Neutrophil (primary cell): ENCODE results near the gene FAM107A.

Experiments
- H3K27ac ChIP-seq: fragments of 200-600 bp; sonication (generic); 2 replicates; pipeline ENCODE4 v1.5.1; 2016; ENCODE audit warnings: mild to moderate bottlenecking, moderate library complexity
- H3K27me3 ChIP-seq: fragments of 200-600 bp; sonication (generic); 2 replicates; pipeline ENCODE4 v1.6.0; 2016; ENCODE audit warnings: mild to moderate bottlenecking
- H3K36me3 ChIP-seq: fragments of 200-600 bp; sonication (generic); 2 replicates; pipeline ENCODE4 v1.5.1; 2017
- H3K4me1 ChIP-seq, 2 experiments: fragments of 200-600 bp in 1 of 2; sonication (generic) in 1 of 2; 1 replicate in 1 of 2; 2 replicates in 1 of 2; pipeline versions ENCODE4 v1.5.1 to v1.6.1; 2013 to 2016; ENCODE audit warnings: low read depth in 1 of 2, low read length in 1 of 2, mild to moderate bottlenecking in 1 of 2, moderate library complexity in 1 of 2; ENCODE audit not compliant: control insufficient read depth in 1 of 2, insufficient read depth in 1 of 2
- H3K4me3 ChIP-seq, 2 experiments: fragments of 200-600 bp in 1 of 2; sonication (generic) in 1 of 2; 1 replicate in 1 of 2; 2 replicates in 1 of 2; pipeline ENCODE4 v1.5.1; 2013 to 2016; ENCODE audit warnings: low read depth in 1 of 2, low read length in 1 of 2, mild to moderate bottlenecking in 1 of 2, moderate library complexity in 1 of 2
- H3K9me3 ChIP-seq: fragments of 200-600 bp; sonication (generic); 2 replicates; pipeline ENCODE4 v1.5.1; 2016
- TF ChIP-seq, protein P1 (sequence below): fragments of 200-600 bp; sonication (generic); IDR thresholded peaks from 2 replicates; pipeline ENCODE4 v1.5.1; 2016; ENCODE audit warnings: antibody characterized with exemption

Gene FAM107A

DNA sequence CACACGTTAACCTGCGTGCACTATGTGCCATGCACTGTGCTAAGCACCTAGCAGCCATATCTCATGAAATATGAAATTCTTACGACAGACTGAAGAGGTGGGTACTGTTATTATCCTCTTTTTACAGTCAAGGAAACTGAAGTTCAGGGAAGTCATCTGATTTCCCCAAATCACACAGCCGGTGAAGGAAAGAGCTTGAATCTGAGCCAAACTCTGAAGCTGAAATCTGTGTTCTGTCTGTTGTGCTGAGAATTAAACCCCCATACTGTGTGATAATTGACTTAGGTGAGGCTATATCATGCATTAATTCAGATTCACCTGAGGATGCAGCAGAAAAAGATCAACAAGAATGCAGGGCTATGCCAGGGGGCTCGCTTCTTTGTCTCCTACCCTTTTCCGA lies 475 bp downstream of the FAM107A start:
- Histone ChIP-seq H3K36me3 (no peaks in the 10 kb centered on the region), H3K4me1 (no peaks in the 10 kb centered on the region), H3K27me3 (peaks cover 39% of the 10 kb centered on the region), H3K9me3 (no peaks in the 10 kb centered on the region), H3K27ac (no peak overlapping the region), H3K4me3 (no peak overlapping the region)
- TF ChIP-seq, protein P1, sequence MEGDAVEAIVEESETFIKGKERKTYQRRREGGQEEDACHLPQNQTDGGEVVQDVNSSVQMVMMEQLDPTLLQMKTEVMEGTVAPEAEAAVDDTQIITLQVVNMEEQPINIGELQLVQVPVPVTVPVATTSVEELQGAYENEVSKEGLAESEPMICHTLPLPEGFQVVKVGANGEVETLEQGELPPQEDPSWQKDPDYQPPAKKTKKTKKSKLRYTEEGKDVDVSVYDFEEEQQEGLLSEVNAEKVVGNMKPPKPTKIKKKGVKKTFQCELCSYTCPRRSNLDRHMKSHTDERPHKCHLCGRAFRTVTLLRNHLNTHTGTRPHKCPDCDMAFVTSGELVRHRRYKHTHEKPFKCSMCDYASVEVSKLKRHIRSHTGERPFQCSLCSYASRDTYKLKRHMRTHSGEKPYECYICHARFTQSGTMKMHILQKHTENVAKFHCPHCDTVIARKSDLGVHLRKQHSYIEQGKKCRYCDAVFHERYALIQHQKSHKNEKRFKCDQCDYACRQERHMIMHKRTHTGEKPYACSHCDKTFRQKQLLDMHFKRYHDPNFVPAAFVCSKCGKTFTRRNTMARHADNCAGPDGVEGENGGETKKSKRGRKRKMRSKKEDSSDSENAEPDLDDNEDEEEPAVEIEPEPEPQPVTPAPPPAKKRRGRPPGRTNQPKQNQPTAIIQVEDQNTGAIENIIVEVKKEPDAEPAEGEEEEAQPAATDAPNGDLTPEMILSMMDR = no peak

DNA sequence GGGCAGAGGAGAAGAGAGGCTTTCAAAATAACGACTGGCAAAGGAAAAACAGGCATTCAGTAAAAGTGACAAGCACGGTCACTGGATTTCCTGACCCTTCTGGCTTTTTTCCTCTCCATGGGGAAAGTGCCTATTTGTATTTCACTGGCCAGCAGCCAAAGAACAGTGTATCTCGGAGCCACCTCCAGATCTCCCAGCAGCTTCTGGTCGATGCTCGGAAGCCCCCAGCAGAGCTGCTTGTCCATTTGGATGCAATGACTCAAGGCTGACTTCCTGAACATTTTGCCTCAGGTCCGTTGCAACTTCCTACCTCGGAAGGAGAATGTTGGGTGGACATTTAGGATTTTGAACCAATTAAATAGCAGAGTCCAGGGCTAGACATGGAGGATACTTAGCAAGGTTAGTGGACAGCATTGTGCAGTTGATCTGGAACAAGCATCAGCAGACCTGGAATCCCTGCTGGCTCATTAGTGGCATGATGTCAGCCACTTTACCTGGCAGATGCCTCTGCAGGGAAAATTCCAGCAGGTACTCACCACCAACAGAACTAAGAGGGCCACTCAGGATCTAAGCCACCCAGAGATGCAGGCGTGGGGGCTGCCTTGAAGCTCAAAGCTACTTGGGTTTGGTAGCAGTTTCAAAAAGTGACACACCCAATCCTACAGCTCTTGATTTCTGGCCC lies 1.1 kb downstream of the FAM107A start:
- Histone ChIP-seq H3K36me3 (no peaks in the 10 kb centered on the region), H3K27ac (no peak overlapping the region), H3K4me1 (no peaks in the 10 kb centered on the region), H3K4me3 (no peak overlapping the region), H3K27me3 (peaks cover 33% of the 10 kb centered on the region), H3K9me3 (no peaks in the 10 kb centered on the region)
- TF ChIP-seq, protein P1 = no peak

DNA sequence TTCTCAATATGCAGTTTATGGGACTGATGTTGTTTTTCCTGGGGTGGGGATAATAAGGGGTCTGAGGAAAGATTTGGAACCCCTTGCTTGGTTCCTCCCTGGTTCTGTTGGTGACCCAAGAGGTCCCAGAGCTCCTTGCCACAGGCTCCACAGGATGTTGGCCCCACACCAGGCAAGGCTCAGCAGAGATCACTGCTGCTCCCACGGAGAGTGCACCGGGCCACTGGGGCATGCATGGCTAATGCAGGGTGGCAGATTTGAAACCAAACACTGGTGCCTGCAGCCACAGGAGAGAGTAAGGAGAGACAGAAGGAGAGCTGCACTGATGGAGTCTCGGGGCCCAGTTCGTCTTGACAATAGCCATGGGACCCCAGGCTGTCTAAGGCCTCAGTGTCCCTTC lies 2.5 kb downstream of the FAM107A start:
- no peak overlapping the region for H3K27ac ChIP-seq
- no peak overlapping the region for H3K4me3 ChIP-seq
- H3K27me3 ChIP-seq = peaks cover 30% of the 10 kb centered on the region
- H3K9me3 ChIP-seq = no peaks in the 10 kb centered on the region
- TF ChIP-seq, protein P1 = no peak
- no peaks in the 10 kb centered on the region for H3K4me1 ChIP-seq
- H3K36me3 ChIP-seq = no peaks in the 10 kb centered on the region

DNA sequence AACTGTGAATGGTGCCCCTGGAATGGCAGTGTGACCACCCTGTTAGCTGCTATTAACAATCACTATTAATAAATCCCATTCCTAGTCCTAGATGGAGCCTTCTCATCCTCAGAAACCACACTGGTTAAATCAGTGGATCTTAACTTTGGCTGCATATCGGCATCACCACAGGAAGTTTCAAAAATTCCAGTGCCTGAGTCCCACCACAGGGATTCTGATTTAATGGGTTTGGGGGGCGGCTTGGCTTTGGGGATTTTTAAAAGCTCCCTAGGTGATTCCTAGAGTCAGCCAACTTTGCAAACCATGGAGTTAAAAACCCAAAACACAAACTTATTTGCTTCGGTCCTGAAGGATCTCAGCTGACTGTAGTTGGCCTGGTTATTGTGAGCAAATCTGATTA lies 3.1 kb downstream of the FAM107A start:
- TF ChIP-seq, protein P1 = no peak
- no peaks in the 10 kb centered on the region for H3K4me1 ChIP-seq
- H3K9me3 ChIP-seq = no peaks in the 10 kb centered on the region

DNA sequence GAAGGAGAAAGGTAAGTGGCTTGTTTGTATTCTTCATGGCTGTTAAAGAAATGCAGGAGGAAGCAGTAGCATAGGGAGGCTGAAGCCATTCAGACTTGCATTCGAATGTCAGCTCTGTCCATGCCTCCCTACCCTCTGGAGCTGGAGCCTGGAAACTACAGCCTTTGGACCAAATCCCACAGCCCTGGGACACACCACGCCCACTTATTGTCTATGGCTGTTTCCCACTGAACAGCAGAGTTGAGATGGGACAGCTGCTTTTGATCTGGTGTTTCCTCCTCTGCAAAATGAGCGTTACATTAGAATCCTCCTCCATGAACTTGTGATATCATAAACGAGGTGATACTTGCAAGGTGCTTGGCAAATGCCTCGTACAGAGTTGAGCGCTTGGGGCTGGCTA lies 3.6 kb downstream of the FAM107A start:
- no peaks in the 10 kb centered on the region for H3K9me3 ChIP-seq
- TF ChIP-seq, protein P1 = no peak
- no peak overlapping the region for H3K4me3 ChIP-seq
- H3K27me3 ChIP-seq = peaks cover 27% of the 10 kb centered on the region
- H3K27ac ChIP-seq = no peak overlapping the region
- H3K36me3 ChIP-seq = no peaks in the 10 kb centered on the region
- no peaks in the 10 kb centered on the region for H3K4me1 ChIP-seq

More for the DNA sequence above, 3.1 kb downstream of the FAM107A start:
- Histone ChIP-seq H3K27me3 (peaks cover 30% of the 10 kb centered on the region), H3K4me3 (no peak overlapping the region), H3K36me3 (no peaks in the 10 kb centered on the region), H3K27ac (no peak overlapping the region)
